ENCODE results near the gene TIAM1.

Gene TIAM1

GRCh38 chr21:31254131-31254530 is 89.9 kb downstream of the TIAM1 start:
- no peak for DNase-seq (ENCODE audit: low read depth in 2 of 2)

GRCh38 chr21:31253684-31254083 is 90.4 kb downstream of the TIAM1 start:
- DNase-seq (ENCODE audit: low read depth in 2 of 2) = no peak

GRCh38 chr21:31252611-31253010 is 91.5 kb downstream of the TIAM1 start:
- no peak for DNase-seq (ENCODE audit: low read depth in 2 of 2)

- no peak for DNase-seq (ENCODE audit: low read depth in 2 of 2)
These were observed 92.0 kb downstream of the TIAM1 start for GRCh38 chr21:31252091-31252490.

GRCh38 chr21:31251686-31252085 is 92.4 kb downstream of the TIAM1 start:
- no peak for DNase-seq (ENCODE audit: low read depth in 2 of 2)

- DNase-seq (ENCODE audit: low read depth in 2 of 2) = no peak
These were observed 95.5 kb downstream of the TIAM1 start for GRCh38 chr21:31248598-31248997.

GRCh38 chr21:31243611-31244010 is 100.5 kb downstream of the TIAM1 start:
- DNase-seq (ENCODE audit: low read depth in 2 of 2) = no peak

- DNase-seq (ENCODE audit: low read depth in 2 of 2) = peak in 1 of 2 donors; percentile 4
These were observed 107.5 kb downstream of the TIAM1 start for GRCh38 chr21:31236528-31236927.

- peak in 1 of 2 donors; percentile 3 for DNase-seq (ENCODE audit: low read depth in 2 of 2)
These were observed 108.2 kb downstream of the TIAM1 start for GRCh38 chr21:31235671-31236450.

- DNase-seq (ENCODE audit: low read depth in 2 of 2) = no peak
These were observed 109.1 kb downstream of the TIAM1 start for GRCh38 chr21:31234936-31235335.

GRCh38 chr21:31233711-31234110 is 110.3 kb downstream of the TIAM1 start:
- no peak for DNase-seq (ENCODE audit: low read depth in 2 of 2)

GRCh38 chr21:31232344-31232743 is 111.7 kb downstream of the TIAM1 start:
- no peak for DNase-seq (ENCODE audit: low read depth in 2 of 2)

- no peak for DNase-seq (ENCODE audit: low read depth in 2 of 2)
These were observed 113.1 kb downstream of the TIAM1 start for GRCh38 chr21:31230937-31231336.

GRCh38 chr21:31228723-31229122 is 115.3 kb downstream of the TIAM1 start:
- DNase-seq (ENCODE audit: low read depth in 2 of 2) = peak in 1 of 2 donors; percentile 2

GRCh38 chr21:31225713-31226112 is 118.3 kb downstream of the TIAM1 start:
- DNase-seq (ENCODE audit: low read depth in 2 of 2) = no peak

GRCh38 chr21:31222142-31222541 is 121.9 kb downstream of the TIAM1 start:
- DNase-seq (ENCODE audit: low read depth in 2 of 2) = no peak

GRCh38 chr21:31221043-31221442 is 123.0 kb downstream of the TIAM1 start:
- no peak for DNase-seq (ENCODE audit: low read depth in 2 of 2)

- no peak for DNase-seq (ENCODE audit: low read depth in 2 of 2)
These were observed 123.5 kb downstream of the TIAM1 start for GRCh38 chr21:31220575-31220974.

GRCh38 chr21:31218830-31219608 is 125.0 kb downstream of the TIAM1 start:
- no peak for DNase-seq (ENCODE audit: low read depth in 2 of 2)

GRCh38 chr21:31216206-31216605 is 127.9 kb downstream of the TIAM1 start:
- no peak for DNase-seq (ENCODE audit: low read depth in 2 of 2)

GRCh38 chr21:31213787-31214186 is 130.3 kb downstream of the TIAM1 start:
- DNase-seq (ENCODE audit: low read depth in 2 of 2) = no peak

- no peak for DNase-seq (ENCODE audit: low read depth in 2 of 2)
These were observed 132.2 kb downstream of the TIAM1 start for GRCh38 chr21:31211836-31212235.

GRCh38 chr21:31205412-31205811 is 138.6 kb downstream of the TIAM1 start:
- DNase-seq (ENCODE audit: low read depth in 2 of 2) = no peak
